ENCODE results near the gene NONO.

GRCh38 chrX:71235482-71235881 is 48.0 kb upstream of the NONO start:
- TF ChIP-seq CTCF (IDR thresholded peaks at IDR 0.05) (no peak), POLR2A (IDR thresholded peaks at IDR 0.05) (no peak)
